H1 (cell line): Measurements from ENCODE around the gene HS1BP3. TPM values are rescaled to one million over a fixed set of nuclear protein-coding genes. Genes with fewer than 3 reads are reported as not detected.

Source experiments
- CTCF ChIA-PET: fragments of 300-600 bp; sonication (Branson Sonifier 250); formaldehyde crosslinking; loops from one replicate; lab custom pipeline; 2021; ENCODE audit not compliant: partially characterized antibody; lab: Charles Lee
- POLR2A ChIA-PET: fragments of 300-600 bp; sonication (Branson Sonifier 250); formaldehyde crosslinking; loops from one replicate; lab custom pipeline; 2021; ENCODE audit warnings: inconsistent platforms; ENCODE audit not compliant: partially characterized antibody; lab: Charles Lee
- DNase-seq, 2 experiments: peaks; one replicate each; pipeline versions ENCODE4 v3.0.0 to v3.0.0-alpha.2; 2010 to 2022; ENCODE audit warnings: low spot score in 2 of 2, low read depth in 1 of 2, mixed read lengths in 1 of 2
- FAIRE-seq: peaks from 2 replicates; lab custom pipeline; 2011; peaks lifted over from hg19 to GRCh38; lab: Jason Lieb, UNC
- H2AFZ ChIP-seq: 2 replicates; pipeline ENCODE4 v1.8.1; 2012; ENCODE audit warnings: low read length, inconsistent platforms
- H2AK5ac ChIP-seq: 2 replicates; pipeline ENCODE4 v1.6.1; 2013; ENCODE audit warnings: low read depth, low read length
- H2BK120ac ChIP-seq: replicated peaks from 2 replicates; pipeline ENCODE3; 2013; ENCODE audit warnings: low read depth, low read length, inconsistent platforms
- H2BK12ac ChIP-seq: 2 replicates; pipeline ENCODE4 v1.6.1; 2013; ENCODE audit warnings: low read depth, low read length
- H2BK15ac ChIP-seq: 2 replicates; pipeline ENCODE4 v1.6.1; 2013; ENCODE audit warnings: low read length
- H2BK20ac ChIP-seq: 2 replicates; pipeline ENCODE4 v1.6.1; 2013; ENCODE audit warnings: low read length
- H2BK5ac ChIP-seq: 2 replicates; pipeline ENCODE4 v1.6.1; 2013; ENCODE audit warnings: low read depth, low read length
- H3K14ac ChIP-seq: 2 replicates; pipeline ENCODE4 v1.6.1; 2013; ENCODE audit warnings: inconsistent platforms; ENCODE audit not compliant: insufficient read length
- H3K18ac ChIP-seq: 2 replicates; pipeline ENCODE4 v1.6.1; 2013; ENCODE audit warnings: low read length; ENCODE audit errors: extremely low read depth
- H3K23ac ChIP-seq: 2 replicates; pipeline ENCODE4 v1.6.1; 2013; ENCODE audit warnings: inconsistent platforms; ENCODE audit not compliant: insufficient read length
- H3K23me2 ChIP-seq: 2 replicates; pipeline ENCODE4 v1.6.1; 2013; ENCODE audit warnings: low read depth, low read length
- H3K27ac ChIP-seq: 2 replicates; pipeline ENCODE4 v1.6.1; 2011; ENCODE audit warnings: low read depth, low read length, inconsistent platforms
- H3K27me3 ChIP-seq, 4 experiments: replicated peaks in 1 of 4; 1 replicate in 1 of 4; 2 replicates in 3 of 4; pipeline versions ENCODE4 v1.6.1 to v1.8.1; 2011 to 2013; ENCODE audit warnings: low read length in 3 of 4, mild to moderate bottlenecking in 3 of 4, inconsistent platforms in 2 of 4, mixed read lengths in 2 of 4, moderate library complexity in 1 of 4; ENCODE audit not compliant: control insufficient read depth in 3 of 4, insufficient read depth in 3 of 4; ENCODE audit errors: extremely low read depth in 1 of 4
- H3K36me3 ChIP-seq, 4 experiments: 2 replicates each; pipeline versions ENCODE4 v1.6.1 to v1.8.1; 2011 to 2013; ENCODE audit warnings: mild to moderate bottlenecking in 4 of 4, low read length in 3 of 4, moderate library complexity in 2 of 4, control low read depth in 1 of 4, inconsistent platforms in 1 of 4; ENCODE audit not compliant: insufficient read depth in 4 of 4, control insufficient read depth in 2 of 4
- H3K4ac ChIP-seq: replicated peaks from 2 replicates; pipeline ENCODE3; 2013; ENCODE audit warnings: low read length, low read depth, mixed read lengths, inconsistent platforms; ENCODE audit not compliant: insufficient read length
- H3K4me1 ChIP-seq, 4 experiments: replicated peaks in 1 of 4; 1 replicate in 1 of 4; 2 replicates in 3 of 4; pipeline versions ENCODE4 v1.6.1 to v1.8.1; 2011 to 2013; ENCODE audit warnings: low read length in 3 of 4, inconsistent platforms in 2 of 4, mixed read lengths in 1 of 4; ENCODE audit not compliant: insufficient read depth in 4 of 4, control insufficient read depth in 3 of 4
- H3K4me2 ChIP-seq, 2 experiments: 2 replicates each; pipeline versions ENCODE4 v1.6.1 to v1.8.1; 2011 to 2013; ENCODE audit warnings: low read depth in 2 of 2, low read length in 2 of 2, control low read depth in 1 of 2, inconsistent platforms in 1 of 2, mild to moderate bottlenecking in 1 of 2; ENCODE audit not compliant: insufficient read depth in 1 of 2
- H3K4me3 ChIP-seq, 4 experiments: fragments of 200-600, 300-600 bp in 1 of 4; sonication (generic), shearing (Covaris generic), sonication (Bioruptor Twin) in 1 of 4; 2 replicates each; pipeline versions ENCODE4 v1.5.1 to v1.8.1; 2011 to 2016; ENCODE audit warnings: low read length in 4 of 4, low read depth in 3 of 4, control low read depth in 2 of 4, inconsistent platforms in 2 of 4, mild to moderate bottlenecking in 2 of 4, mixed read lengths in 1 of 4, moderate library complexity in 1 of 4; ENCODE audit not compliant: insufficient read depth in 2 of 4; ENCODE audit errors: extremely low read depth in 1 of 4
- H3K56ac ChIP-seq: replicated peaks from 2 replicates; pipeline ENCODE3; 2013; ENCODE audit warnings: low read depth, mild to moderate bottlenecking, mixed read lengths, low read length, inconsistent platforms; ENCODE audit not compliant: insufficient read length
- H3K79me1 ChIP-seq: 2 replicates; pipeline ENCODE4 v1.6.1; 2013; ENCODE audit warnings: low read depth, low read length, control low read depth
- H3K79me2 ChIP-seq, 2 experiments: 2 replicates each; pipeline versions ENCODE4 v1.6.1 to v1.8.1; 2012 to 2013; ENCODE audit warnings: low read length in 2 of 2, mild to moderate bottlenecking in 2 of 2, inconsistent platforms in 1 of 2; ENCODE audit not compliant: insufficient read depth in 2 of 2, control insufficient read depth in 1 of 2
- H3K9ac ChIP-seq, 4 experiments: replicated peaks in 1 of 4; 1 replicate in 1 of 4; 2 replicates in 3 of 4; pipeline versions ENCODE4 v1.6.1 to v1.8.1; 2011 to 2013; ENCODE audit warnings: low read depth in 3 of 4, low read length in 3 of 4, control low read depth in 2 of 4, mild to moderate bottlenecking in 2 of 4, moderate library complexity in 2 of 4, inconsistent platforms in 1 of 4; ENCODE audit errors: extremely low read depth in 1 of 4
- H3K9me3 ChIP-seq, 2 experiments: 2 replicates each; pipeline versions ENCODE4 v1.6.1 to v1.8.1; 2012 to 2013; ENCODE audit warnings: mild to moderate bottlenecking in 2 of 2, moderate library complexity in 2 of 2, control low read depth in 1 of 2, inconsistent platforms in 1 of 2, low read depth in 1 of 2, low read length in 1 of 2, mixed read lengths in 1 of 2; ENCODE audit not compliant: insufficient read depth in 2 of 2
- H4K20me1 ChIP-seq, 2 experiments: replicated peaks in 1 of 2; 2 replicates each; pipeline versions ENCODE3 to v1.8.1; 2011 to 2013; ENCODE audit warnings: inconsistent platforms in 2 of 2, low read length in 2 of 2, mild to moderate bottlenecking in 1 of 2; ENCODE audit not compliant: insufficient read depth in 2 of 2, control insufficient read depth in 1 of 2
- H4K5ac ChIP-seq: 2 replicates; pipeline ENCODE4 v1.6.1; 2013; ENCODE audit warnings: low read length, low read depth, mixed read lengths, inconsistent platforms; ENCODE audit not compliant: insufficient read length
- H4K8ac ChIP-seq: 2 replicates; pipeline ENCODE4 v1.8.0; 2013; ENCODE audit warnings: mild to moderate bottlenecking, moderate library complexity, low read length, inconsistent platforms; ENCODE audit not compliant: insufficient read depth; ENCODE audit errors: extremely low read depth
- H4K91ac ChIP-seq: replicated peaks from 2 replicates; pipeline ENCODE3; 2013; ENCODE audit warnings: low read length, mixed read lengths, inconsistent platforms; ENCODE audit not compliant: insufficient read length
- WGBS, 2 experiments: shearing (Covaris generic) in 1 of 2; methylation state at CpG; one replicate each; pipeline versions ENCODE4 v1.1.6 to v1.1.7; 2013 to 2015; ENCODE audit warnings: low lambda C conversion rate in 2 of 2, mixed read lengths in 2 of 2, inconsistent platforms in 1 of 2, low coverage in 1 of 2, missing lambda C conversion rate in 1 of 2; ENCODE audit not compliant: insufficient replicate concordance in 2 of 2, insufficient coverage in 1 of 2, insufficient read length in 1 of 2; ENCODE audit errors: extremely low coverage in 1 of 2, missing lambda C conversion rate in 1 of 2; 5-methylcytosine and 5-hydroxymethylcytosine counted together
- polyA plus RNA-seq, 7 experiments: library from polyadenylated mRNA; depleted of rRNA in 3 of 7; stranded (reverse) in 5 of 7; unstranded in 2 of 7; fragments of >200 nt in 5 of 7; fragments of 200-250 nt in 2 of 7; gene quantifications; 1 replicate in 5 of 7; 2 replicates in 1 of 7; 4 replicates in 1 of 7; pipeline versions ENCODE4 v1.2.1 to v1.2.3, GENCODE V29; 2011 to 2013; ENCODE audit warnings: missing spikeins in 2 of 7, mixed read lengths in 2 of 7
- total RNA-seq: library from RNA; stranded (reverse); fragmentation: NEBNext Ultra II Directional; extraction: Animal tissue kit (Norgen Biotek cat#: 25700); gene quantifications from 2 replicates; pipeline ENCODE4 v1.2.1, GENCODE V29; 2021

The HS1BP3 gene
- total and polyA plus RNA-seq, 2 of the 8 experiments (the other 6 are each of a cell fraction or from before 2014, with no cell fraction given) = 11.1 to 11.3 TPM

DNA sequence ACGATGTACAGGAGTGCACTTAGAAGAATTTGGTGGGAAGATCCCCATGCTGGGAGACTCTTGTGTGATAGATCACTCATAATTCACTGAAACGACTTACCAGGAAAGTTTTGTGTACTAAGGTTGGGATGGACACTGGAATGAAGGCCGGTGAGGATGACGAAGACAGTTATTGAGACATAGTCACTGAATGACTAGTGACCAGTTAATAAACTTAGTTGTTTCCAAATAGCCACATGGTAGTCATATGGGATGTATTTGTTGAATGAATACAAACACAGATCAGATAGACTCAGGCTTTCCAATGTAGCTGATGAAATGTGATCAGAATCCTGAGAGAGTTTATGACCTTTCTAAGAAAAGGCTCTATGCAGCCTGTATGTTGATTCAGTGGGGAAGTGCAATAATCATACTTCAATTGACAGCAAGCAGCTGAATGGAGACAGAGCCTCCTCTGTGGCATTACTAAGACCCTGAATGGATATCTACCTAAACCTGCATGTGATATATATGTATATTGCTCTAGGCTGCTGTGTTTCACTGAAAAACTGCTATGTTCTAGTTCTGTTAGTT, 36.4 kb upstream of the HS1BP3 start:
- H3K4me1 ChIP-seq = no peaks in the 10 kb centered on the region
- H3K4me2 ChIP-seq = no peak overlapping the region
- no peak overlapping the region for H2BK120ac ChIP-seq
- no peaks in the 10 kb centered on the region for H3K27me3 ChIP-seq
- DNase-seq (no peak), FAIRE-seq (no peak)
- H4K8ac ChIP-seq = no peak overlapping the region
- H3K18ac ChIP-seq = no peak overlapping the region
- 87% methylated on average over 4 of the region's 4 CpGs; no CpG with 5 or more reads in 1 of the 2 experiments for WGBS, 2 experiments
- H4K20me1 ChIP-seq = peaks cover 0 to 3% of the 10 kb centered on the region in 2 experiments
- no peaks in the 10 kb centered on the region; the same call in 1 of the 2 replicates for H3K79me1 ChIP-seq
- H3K79me2 ChIP-seq = no peaks in the 10 kb centered on the region
- no peak overlapping the region for H3K14ac ChIP-seq
- H3K23me2 ChIP-seq = no peaks in the 10 kb centered on the region
- H3K9me3 ChIP-seq = no peaks in the 10 kb centered on the region
- ChIA-PET POLR2A (no interaction called here), CTCF (interaction anchor here (0.6 to 2.2 kb wide), 8 partner anchors 11 to 673 kb away, joined by 3 to 18 read pairs (median 4); no protein-coding TSS in a partner anchor)
- no peak overlapping the region for H3K4me3 ChIP-seq
- no peak overlapping the region for H4K91ac ChIP-seq
- H3K56ac ChIP-seq = no peak overlapping the region
- peaks cover 0 to 9% (median 2%) of the 10 kb centered on the region in 4 experiments; a peak in 2 of 8 replicates for H3K36me3 ChIP-seq
- no peak overlapping the region for H3K9ac ChIP-seq
- H3K4ac ChIP-seq = no peak overlapping the region
- no peak overlapping the region for H2BK5ac ChIP-seq
- no peak overlapping the region for H2AK5ac ChIP-seq
- no peak overlapping the region for H3K27ac ChIP-seq
- H2BK20ac ChIP-seq = no peak overlapping the region
- no peak overlapping the region for H4K5ac ChIP-seq
- no peak overlapping the region for H2BK12ac ChIP-seq
- no peak overlapping the region for H2AFZ ChIP-seq
- H2BK15ac ChIP-seq = no peak overlapping the region
- no peak overlapping the region for H3K23ac ChIP-seq
